Lower leg skin (tissue), 3 donors: ENCODE measurements around the gene CISTR.

Experiments
- POLR2A ChIP-seq, 2 donors: fragments of 450-650 bp; IDR thresholded peaks; one replicate each; pipeline ENCODE4 v1.6.1; 2016 to 2017; ENCODE audit warnings: antibody characterized with exemption in 2 of 2, mild to moderate bottlenecking in 1 of 2, moderate library complexity in 1 of 2
- TF ChIP-seq, protein P1 (sequence below), 3 donors: fragments of 450-650 bp; IDR thresholded peaks; one replicate each; pipeline ENCODE4 v1.5.1; 2016; ENCODE audit warnings: antibody characterized with exemption in 3 of 3, mild to moderate bottlenecking in 3 of 3, moderate library complexity in 2 of 3

DNA sequence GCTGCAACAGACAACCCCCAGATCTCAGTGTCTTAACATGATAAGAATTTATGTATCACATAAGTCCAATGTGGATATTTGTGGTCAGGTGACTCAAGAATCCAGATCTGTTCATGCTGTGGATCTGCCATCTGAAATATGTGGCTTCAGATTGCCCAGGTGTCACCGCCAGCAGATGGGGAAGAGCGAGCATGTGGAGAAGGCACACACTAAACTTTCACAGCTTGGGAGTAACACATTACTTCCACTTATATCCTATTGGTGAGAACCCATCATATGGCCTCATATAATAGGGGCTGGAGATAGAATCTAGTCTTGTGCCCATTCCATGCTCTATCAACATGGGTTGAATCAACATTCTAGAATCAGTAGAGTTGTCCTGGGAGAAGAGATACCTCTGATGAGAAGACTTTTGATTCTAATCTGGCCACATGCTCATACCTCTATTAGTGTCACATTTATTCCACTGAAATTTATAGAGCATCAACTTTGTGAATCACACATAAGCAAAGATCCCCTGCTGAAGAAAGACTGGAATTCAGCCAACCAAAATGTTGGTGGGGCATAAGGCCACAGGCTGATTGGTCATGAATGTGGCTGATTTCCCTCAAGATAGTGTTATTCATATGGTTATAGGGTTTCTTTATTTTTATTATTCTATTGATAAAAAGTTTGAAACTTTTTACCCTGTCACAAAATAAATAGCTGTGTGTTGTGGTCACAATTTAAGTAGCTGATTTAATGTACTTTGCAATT, 18.6 kb downstream of the CISTR start:
- TF ChIP-seq POLR2A (IDR thresholded peaks at IDR 0.05) = no peak
- TF ChIP-seq, protein P1, sequence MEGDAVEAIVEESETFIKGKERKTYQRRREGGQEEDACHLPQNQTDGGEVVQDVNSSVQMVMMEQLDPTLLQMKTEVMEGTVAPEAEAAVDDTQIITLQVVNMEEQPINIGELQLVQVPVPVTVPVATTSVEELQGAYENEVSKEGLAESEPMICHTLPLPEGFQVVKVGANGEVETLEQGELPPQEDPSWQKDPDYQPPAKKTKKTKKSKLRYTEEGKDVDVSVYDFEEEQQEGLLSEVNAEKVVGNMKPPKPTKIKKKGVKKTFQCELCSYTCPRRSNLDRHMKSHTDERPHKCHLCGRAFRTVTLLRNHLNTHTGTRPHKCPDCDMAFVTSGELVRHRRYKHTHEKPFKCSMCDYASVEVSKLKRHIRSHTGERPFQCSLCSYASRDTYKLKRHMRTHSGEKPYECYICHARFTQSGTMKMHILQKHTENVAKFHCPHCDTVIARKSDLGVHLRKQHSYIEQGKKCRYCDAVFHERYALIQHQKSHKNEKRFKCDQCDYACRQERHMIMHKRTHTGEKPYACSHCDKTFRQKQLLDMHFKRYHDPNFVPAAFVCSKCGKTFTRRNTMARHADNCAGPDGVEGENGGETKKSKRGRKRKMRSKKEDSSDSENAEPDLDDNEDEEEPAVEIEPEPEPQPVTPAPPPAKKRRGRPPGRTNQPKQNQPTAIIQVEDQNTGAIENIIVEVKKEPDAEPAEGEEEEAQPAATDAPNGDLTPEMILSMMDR (IDR thresholded peaks at IDR 0.05) = no peak
